Gastroesophageal sphincter (tissue), 3 donors: Measurements from ENCODE around the gene TAPT1.

Experiments
- POLR2AphosphoS5 ChIP-seq: sonication (generic); formaldehyde crosslinking; IDR thresholded peaks from one replicate; pipeline ENCODE4 v1.6.1; 2017; ENCODE audit warnings: antibody characterized with exemption
- TF ChIP-seq, protein P1 (sequence below), 4 experiments: fragments of 200-600 bp in 2 of 4; fragments of 450-650 bp in 2 of 4; sonication (generic) in 1 of 4; IDR thresholded peaks; one replicate each; pipeline ENCODE4 v1.5.1; 2017 to 2019; ENCODE audit warnings: antibody characterized with exemption in 4 of 4, mild to moderate bottlenecking in 2 of 4, moderate library complexity in 2 of 4

- no peak for TF ChIP-seq POLR2AphosphoS5
- TF ChIP-seq, protein P1, sequence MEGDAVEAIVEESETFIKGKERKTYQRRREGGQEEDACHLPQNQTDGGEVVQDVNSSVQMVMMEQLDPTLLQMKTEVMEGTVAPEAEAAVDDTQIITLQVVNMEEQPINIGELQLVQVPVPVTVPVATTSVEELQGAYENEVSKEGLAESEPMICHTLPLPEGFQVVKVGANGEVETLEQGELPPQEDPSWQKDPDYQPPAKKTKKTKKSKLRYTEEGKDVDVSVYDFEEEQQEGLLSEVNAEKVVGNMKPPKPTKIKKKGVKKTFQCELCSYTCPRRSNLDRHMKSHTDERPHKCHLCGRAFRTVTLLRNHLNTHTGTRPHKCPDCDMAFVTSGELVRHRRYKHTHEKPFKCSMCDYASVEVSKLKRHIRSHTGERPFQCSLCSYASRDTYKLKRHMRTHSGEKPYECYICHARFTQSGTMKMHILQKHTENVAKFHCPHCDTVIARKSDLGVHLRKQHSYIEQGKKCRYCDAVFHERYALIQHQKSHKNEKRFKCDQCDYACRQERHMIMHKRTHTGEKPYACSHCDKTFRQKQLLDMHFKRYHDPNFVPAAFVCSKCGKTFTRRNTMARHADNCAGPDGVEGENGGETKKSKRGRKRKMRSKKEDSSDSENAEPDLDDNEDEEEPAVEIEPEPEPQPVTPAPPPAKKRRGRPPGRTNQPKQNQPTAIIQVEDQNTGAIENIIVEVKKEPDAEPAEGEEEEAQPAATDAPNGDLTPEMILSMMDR (IDR thresholded peaks at IDR 0.05) = no peak
Measured at GRCh38 chr4:16240300-16240699, 14.0 kb upstream of the TAPT1 start.
